ENCODE results near the gene SLC30A1.

SLC30A1 gene

GRCh38 chr1:211621447-211622198, 42.7 kb upstream of the SLC30A1 start:
- H3K27me3 ChIP-seq: no peaks in the 10 kb centered on the region
- H3K9me3 ChIP-seq: no peaks in the 10 kb centered on the region
- DNase-seq: no peak
- H3K36me3 ChIP-seq: no peaks in the 10 kb centered on the region
- no peak overlapping the region for H3K4me3 ChIP-seq (ENCODE audit: low read depth, low read length)
- no peaks in the 10 kb centered on the region for H3K4me1 ChIP-seq
- TF ChIP-seq CTCF (IDR thresholded peaks at IDR 0.05; ENCODE audit: low read depth, low read length): no peak

- Histone ChIP-seq H3K4me3 (ENCODE audit: low read depth, low read length) (no peak overlapping the region), H3K9me3 (no peaks in the 10 kb centered on the region), H3K27me3 (no peaks in the 10 kb centered on the region), H3K4me1 (no peaks in the 10 kb centered on the region), H3K36me3 (no peaks in the 10 kb centered on the region)
- TF ChIP-seq CTCF (IDR thresholded peaks at IDR 0.05; ENCODE audit: low read depth, low read length): no peak
- DNase-seq: no peak
Measured at GRCh38 chr1:211620097-211620496, 41.1 kb upstream of the SLC30A1 start.

- no peaks in the 10 kb centered on the region for H3K36me3 ChIP-seq
- no peak for DNase-seq
- H3K9me3 ChIP-seq: no peaks in the 10 kb centered on the region
- H3K27me3 ChIP-seq: no peaks in the 10 kb centered on the region
- no peaks in the 10 kb centered on the region for H3K4me1 ChIP-seq
- no peak for TF ChIP-seq CTCF (IDR thresholded peaks at IDR 0.05; ENCODE audit: low read depth, low read length)
- no peak overlapping the region for H3K4me3 ChIP-seq (ENCODE audit: low read depth, low read length)
Measured at GRCh38 chr1:211619033-211619996, 40.4 kb upstream of the SLC30A1 start.

GRCh38 chr1:211616965-211617297, 38.0 kb upstream of the SLC30A1 start:
- Histone ChIP-seq H3K27me3 (no peaks in the 10 kb centered on the region), H3K4me1 (peaks cover 7% of the 10 kb centered on the region), H3K4me3 (ENCODE audit: low read depth, low read length) (no peak overlapping the region), H3K36me3 (no peaks in the 10 kb centered on the region), H3K9me3 (no peaks in the 10 kb centered on the region)
- no peak for TF ChIP-seq CTCF (IDR thresholded peaks at IDR 0.05; ENCODE audit: low read depth, low read length)
- DNase-seq: no peak

GRCh38 chr1:211616231-211616964, 37.4 kb upstream of the SLC30A1 start:
- no peaks in the 10 kb centered on the region for H3K9me3 ChIP-seq
- H3K27me3 ChIP-seq: no peaks in the 10 kb centered on the region
- H3K36me3 ChIP-seq: no peaks in the 10 kb centered on the region
- H3K4me3 ChIP-seq (ENCODE audit: low read depth, low read length): no peak overlapping the region
- peaks cover 13% of the 10 kb centered on the region for H3K4me1 ChIP-seq
- DNase-seq: no peak
- TF ChIP-seq CTCF (IDR thresholded peaks at IDR 0.05; ENCODE audit: low read depth, low read length): no peak

Data from BE2C (cell line).